ENCODE measurements around the gene ACSM2B. TPM values are rescaled to one million over a fixed set of nuclear protein-coding genes. Genes with fewer than 3 reads are reported as not detected.
"Not testable (repeated sequence)": the region's sequence is repeated elsewhere in the genome, so short reads cannot be mapped to it uniquely, and the experiment has no call there.

Gene ACSM2B
- total and polyA plus RNA-seq, 2 of the 4 experiments (the other 2 are of a cell fraction), result not detected

DNA sequence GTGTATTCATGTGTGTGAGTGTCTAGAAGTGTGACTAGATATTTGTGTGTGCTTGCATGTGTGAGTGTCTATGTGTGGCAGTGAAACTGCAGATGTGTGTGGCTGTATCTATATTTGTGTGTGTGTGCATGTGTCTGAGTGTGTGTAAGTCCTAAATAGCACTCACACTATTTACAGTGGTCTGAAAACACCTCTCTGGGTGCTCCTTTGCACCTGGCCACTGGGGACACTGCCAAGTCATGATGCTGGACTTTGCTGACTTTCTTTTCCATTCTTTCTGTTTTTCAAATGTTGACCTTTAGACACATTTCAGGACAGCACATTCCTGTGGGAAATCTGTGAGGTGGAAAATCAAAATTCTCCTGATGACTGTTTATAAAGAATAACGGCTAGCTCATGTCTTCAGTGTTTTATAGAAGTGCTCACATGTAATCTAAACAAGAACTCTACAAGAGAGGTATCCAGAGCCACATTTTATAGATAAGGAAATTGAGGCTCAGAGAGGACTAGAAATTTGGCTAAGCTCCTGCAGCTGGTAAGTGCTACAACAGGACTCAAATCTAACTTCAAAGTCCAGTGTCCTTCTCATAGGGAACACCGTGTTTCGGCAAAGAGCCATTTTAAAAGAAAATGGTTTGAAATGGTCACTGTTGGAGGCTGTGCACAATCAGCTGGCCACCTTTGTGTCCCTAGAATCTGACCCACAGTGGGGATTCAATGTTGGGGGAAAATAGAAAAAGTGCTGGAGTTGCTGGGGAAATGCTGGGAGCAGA lies 4.5 kb upstream of the ACSM2B start:
- H3K79me1 ChIP-seq (ENCODE audit: low read depth in 1 of 2, low read length in 2 of 2); H3K9ac ChIP-seq (ENCODE audit: low read depth, low read length); H2BK15ac ChIP-seq (ENCODE audit: low read depth, low read length); H3K4me2 ChIP-seq (ENCODE audit: low read depth, low read length); H3K4me1 ChIP-seq (ENCODE audit: control insufficient read depth, insufficient read depth, low read length); intact Hi-C loops (cut with micrococcal nuclease); H3K4ac ChIP-seq (ENCODE audit: low read depth, low read length); H2BK20ac ChIP-seq (ENCODE audit: low read depth, low read length); H3K14ac ChIP-seq (replicated peaks; ENCODE audit: low read depth, low read length); H2AK5ac ChIP-seq (ENCODE audit: low read depth, low read length); in situ Hi-C loops (cut with MboI; ENCODE audit: low sequenced_read_pairs); ATAC-seq (ENCODE audit: low read depth); H2BK120ac ChIP-seq (ENCODE audit: low read depth, low read length); H3K27ac ChIP-seq (ENCODE audit: insufficient read depth, low read length); H4K8ac ChIP-seq (ENCODE audit: low read depth in 2 of 2, low read length in 2 of 2); POLR2A ChIA-PET (ENCODE audit: unreplicated experiment); H2AFZ ChIP-seq (replicated peaks; ENCODE audit: low read length, poor library complexity); CTCF ChIA-PET; H2AK9ac ChIP-seq (replicated peaks; ENCODE audit: low read depth, low read length, poor library complexity); H3K9me3 ChIP-seq (ENCODE audit: control insufficient read depth, insufficient read depth, low read length); H3K23ac ChIP-seq (ENCODE audit: low read depth, low read length); H3K27me3 ChIP-seq (ENCODE audit: control insufficient read depth, insufficient read depth, low read length); H3K56ac ChIP-seq (ENCODE audit: extremely low read depth, insufficient read depth, low read length); H4K5ac ChIP-seq (ENCODE audit: low read depth, low read length); H3K9me1 ChIP-seq (ENCODE audit: insufficient read depth, low read length); H4K20me1 ChIP-seq (ENCODE audit: insufficient read depth, low read length); DNase-seq; dilution Hi-C loops (cut with HindIII; ENCODE audit: low sequenced_read_pairs, unreplicated experiment); H3K4me3 ChIP-seq (ENCODE audit: insufficient read depth, low read depth, low read length); H3K36me3 ChIP-seq (ENCODE audit: control insufficient read depth, insufficient read depth, low read length); H3K18ac ChIP-seq (ENCODE audit: low read depth, low read length); H4K91ac ChIP-seq (ENCODE audit: insufficient read depth, low read depth, low read length); BruUV-seq (replicated peaks); H2BK5ac ChIP-seq (ENCODE audit: low read depth, low read length, poor library complexity, severe bottlenecking): not testable (repeated sequence)
- no CpG with 5 or more reads among the region's 3 CpGs for WGBS, 2 experiments (ENCODE audit: extremely low coverage in 2 of 2, insufficient read length in 1 of 2)

DNA sequence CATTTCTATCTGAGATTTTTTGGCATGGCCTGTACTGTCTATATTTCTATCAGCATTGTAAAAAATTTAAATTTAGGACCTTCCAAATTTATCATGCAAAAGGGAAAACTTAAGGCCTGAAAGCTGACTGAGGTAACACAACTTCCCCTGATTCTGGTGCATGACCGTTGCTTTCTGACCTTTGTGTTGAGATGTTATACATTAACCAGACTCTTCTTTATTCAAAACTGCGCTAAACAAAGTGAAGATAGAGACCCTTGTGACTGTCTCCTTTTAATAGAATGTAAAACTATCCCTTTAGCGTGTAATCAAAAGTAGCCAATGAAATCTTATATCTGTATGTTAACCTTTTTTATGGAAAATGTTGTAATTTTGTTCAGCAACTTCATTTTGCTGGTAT lies 1.9 kb upstream of the ACSM2B start:
- POLR2A ChIA-PET (ENCODE audit: unreplicated experiment); H2BK5ac ChIP-seq (ENCODE audit: low read depth, low read length, poor library complexity, severe bottlenecking); H3K4me3 ChIP-seq (ENCODE audit: insufficient read depth, low read depth, low read length); H3K9me3 ChIP-seq (ENCODE audit: control insufficient read depth, insufficient read depth, low read length); intact Hi-C loops (cut with micrococcal nuclease); H3K27ac ChIP-seq (ENCODE audit: insufficient read depth, low read length); H3K9me1 ChIP-seq (ENCODE audit: insufficient read depth, low read length); dilution Hi-C loops (cut with HindIII; ENCODE audit: low sequenced_read_pairs, unreplicated experiment); H2AFZ ChIP-seq (replicated peaks; ENCODE audit: low read length, poor library complexity); H3K18ac ChIP-seq (ENCODE audit: low read depth, low read length); H2BK15ac ChIP-seq (ENCODE audit: low read depth, low read length); H3K4me2 ChIP-seq (ENCODE audit: low read depth, low read length); H2BK20ac ChIP-seq (ENCODE audit: low read depth, low read length); CTCF ChIA-PET; H3K36me3 ChIP-seq (ENCODE audit: control insufficient read depth, insufficient read depth, low read length); H4K20me1 ChIP-seq (ENCODE audit: insufficient read depth, low read length); H3K56ac ChIP-seq (ENCODE audit: extremely low read depth, insufficient read depth, low read length); H3K4ac ChIP-seq (ENCODE audit: low read depth, low read length); H4K8ac ChIP-seq (ENCODE audit: low read depth in 2 of 2, low read length in 2 of 2); ATAC-seq (ENCODE audit: low read depth); H3K79me1 ChIP-seq (ENCODE audit: low read depth in 1 of 2, low read length in 2 of 2); H2AK5ac ChIP-seq (ENCODE audit: low read depth, low read length); in situ Hi-C loops (cut with MboI; ENCODE audit: low sequenced_read_pairs); H3K14ac ChIP-seq (replicated peaks; ENCODE audit: low read depth, low read length); H3K23ac ChIP-seq (ENCODE audit: low read depth, low read length); H2AK9ac ChIP-seq (replicated peaks; ENCODE audit: low read depth, low read length, poor library complexity); DNase-seq; H4K5ac ChIP-seq (ENCODE audit: low read depth, low read length); H3K9ac ChIP-seq (ENCODE audit: low read depth, low read length); H2BK120ac ChIP-seq (ENCODE audit: low read depth, low read length); BruUV-seq (replicated peaks); H3K27me3 ChIP-seq (ENCODE audit: control insufficient read depth, insufficient read depth, low read length); H3K4me1 ChIP-seq (ENCODE audit: control insufficient read depth, insufficient read depth, low read length); H4K91ac ChIP-seq (ENCODE audit: insufficient read depth, low read depth, low read length): not testable (repeated sequence)
- WGBS, 2 experiments (ENCODE audit: extremely low coverage in 2 of 2, insufficient read length in 1 of 2), result no CpG with 5 or more reads among the region's 3 CpGs
